Peyer's patch (tissue), 4 donors: Measurements from ENCODE around the gene GRAMD2A.

Experiments
- POLR2A ChIP-seq, 2 donors: fragments of 450-650 bp; IDR thresholded peaks; one replicate each; pipeline ENCODE4 v1.5.1; 2017; ENCODE audit warnings: antibody characterized with exemption in 2 of 2, mild to moderate bottlenecking in 2 of 2, moderate library complexity in 2 of 2
- TF ChIP-seq, protein P1 (sequence below), 6 experiments: fragments of 450-650 bp in 4 of 6; fragments of 200-600 bp in 2 of 6; sonication (generic) in 1 of 6; IDR thresholded peaks; one replicate each; pipeline ENCODE4 v1.5.1; 2017 to 2019; ENCODE audit warnings: antibody characterized with exemption in 6 of 6, mild to moderate bottlenecking in 3 of 6, moderate library complexity in 1 of 6

DNA sequence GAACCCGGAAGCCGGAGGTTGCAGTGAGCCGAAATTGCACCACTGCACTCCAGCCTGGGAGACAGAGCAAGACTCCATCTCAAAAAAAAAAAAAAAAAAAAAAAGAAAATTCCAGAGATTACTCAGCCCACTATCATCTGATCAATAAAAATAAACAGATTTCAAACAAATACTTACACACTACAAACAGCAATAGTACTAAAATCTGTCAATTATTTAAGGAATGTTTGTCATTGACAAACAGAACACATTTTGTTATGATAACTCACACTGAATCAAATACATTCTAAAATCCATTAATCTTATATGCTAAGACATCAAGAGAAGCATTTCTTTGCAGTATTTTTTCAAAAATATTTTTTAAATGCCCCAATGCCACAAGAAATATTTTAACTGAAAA is 87.2 kb downstream of the GRAMD2A start:
- TF ChIP-seq, protein P1, sequence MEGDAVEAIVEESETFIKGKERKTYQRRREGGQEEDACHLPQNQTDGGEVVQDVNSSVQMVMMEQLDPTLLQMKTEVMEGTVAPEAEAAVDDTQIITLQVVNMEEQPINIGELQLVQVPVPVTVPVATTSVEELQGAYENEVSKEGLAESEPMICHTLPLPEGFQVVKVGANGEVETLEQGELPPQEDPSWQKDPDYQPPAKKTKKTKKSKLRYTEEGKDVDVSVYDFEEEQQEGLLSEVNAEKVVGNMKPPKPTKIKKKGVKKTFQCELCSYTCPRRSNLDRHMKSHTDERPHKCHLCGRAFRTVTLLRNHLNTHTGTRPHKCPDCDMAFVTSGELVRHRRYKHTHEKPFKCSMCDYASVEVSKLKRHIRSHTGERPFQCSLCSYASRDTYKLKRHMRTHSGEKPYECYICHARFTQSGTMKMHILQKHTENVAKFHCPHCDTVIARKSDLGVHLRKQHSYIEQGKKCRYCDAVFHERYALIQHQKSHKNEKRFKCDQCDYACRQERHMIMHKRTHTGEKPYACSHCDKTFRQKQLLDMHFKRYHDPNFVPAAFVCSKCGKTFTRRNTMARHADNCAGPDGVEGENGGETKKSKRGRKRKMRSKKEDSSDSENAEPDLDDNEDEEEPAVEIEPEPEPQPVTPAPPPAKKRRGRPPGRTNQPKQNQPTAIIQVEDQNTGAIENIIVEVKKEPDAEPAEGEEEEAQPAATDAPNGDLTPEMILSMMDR (IDR thresholded peaks at IDR 0.05): no peak
- no peak for TF ChIP-seq POLR2A (IDR thresholded peaks at IDR 0.05)
